Left ventricle myocardium inferior (tissue), 1 donor: Measurements from ENCODE around the gene CUEDC1. TPM values are rescaled to one million over a fixed set of nuclear protein-coding genes. Genes with fewer than 3 reads are reported as not detected.
A peak's percentile ranks its signal among the peaks of the same experiment; 100 is the strongest.

Source experiments
- DNase-seq: peaks from one replicate; pipeline ENCODE4 v3.0.0-alpha.2; 2020
- H3K27ac ChIP-seq: fragments of 200-600 bp; replicated peaks from 2 replicates; pipeline ENCODE4 v1.8.0; 2021
- H3K27me3 ChIP-seq: fragments of 200-600 bp; 2 replicates; pipeline ENCODE4 v1.8.0; 2021; ENCODE audit warnings: low read depth
- H3K36me3 ChIP-seq: fragments of 200-600 bp; 2 replicates; pipeline ENCODE4 v1.8.0; 2021
- H3K4me1 ChIP-seq: fragments of 200-600 bp; 2 replicates; pipeline ENCODE4 v1.8.0; 2021
- H3K4me3 ChIP-seq: fragments of 200-600 bp; 2 replicates; pipeline ENCODE4 v1.8.0; 2021; ENCODE audit warnings: mild to moderate bottlenecking, moderate library complexity
- H3K9me3 ChIP-seq: fragments of 200-600 bp; replicated peaks from 2 replicates; pipeline ENCODE4 v1.8.0; 2021
- CTCF ChIP-seq: fragments of 200-600 bp; IDR thresholded peaks from 2 replicates; pipeline ENCODE4 v1.8.0; 2021; ENCODE audit warnings: antibody characterized with exemption, mild to moderate bottlenecking, borderline replicate concordance
- intact Hi-C: fragments of 100-400 bp; cut with micrococcal nuclease; formaldehyde crosslinking; loops from one replicate; pipeline ENCODE4 v1.11.0; 2022
- total RNA-seq: library from RNA; stranded (reverse); fragmentation: NEBNext Ultra II Directional; extraction: Animal tissue kit (Norgen Biotek cat#: 25700); gene quantifications from one replicate; pipeline ENCODE4 v1.2.1, GENCODE V29; 2021
- donor health status: DM: no; HTN: yes; CAD: no; lungs with severe emphysema.

Gene CUEDC1
- total RNA-seq, 1 donor from 2014 or later, result 43.2 TPM

GRCh38 chr17:57986841-57987580 is 31.8 kb upstream of the CUEDC1 start:
- Histone ChIP-seq H3K36me3 (peaks cover 9% of the 10 kb centered on the region), H3K4me1 (peaks cover 91% of the 10 kb centered on the region)
- intact Hi-C loops, result no loop called here

GRCh38 chr17:57985675-57985974 is 30.4 kb upstream of the CUEDC1 start:
- Histone ChIP-seq H3K27ac (peak overlapping the region; percentile 99), H3K36me3 (peaks cover 23% of the 10 kb centered on the region), H3K9me3 (no peaks in the 10 kb centered on the region), H3K4me1 (peaks cover 95% of the 10 kb centered on the region), H3K4me3 (peak overlapping the region; percentile 89), H3K27me3 (no peaks in the 10 kb centered on the region)
- intact Hi-C loops, result no loop called here
- no peak for TF ChIP-seq CTCF
- DNase-seq, result no peak

More at GRCh38 chr17:57986841-57987580, 31.8 kb upstream of the CUEDC1 start:
- peak overlapping the region; percentile 89 for H3K4me3 ChIP-seq
- TF ChIP-seq CTCF, result no peak
- no peaks in the 10 kb centered on the region for H3K9me3 ChIP-seq
- peak overlapping the region; percentile 99 for H3K27ac ChIP-seq
- no peaks in the 10 kb centered on the region for H3K27me3 ChIP-seq
- DNase-seq, result peak; percentile 40

GRCh38 chr17:57984936-57985674 is 29.9 kb upstream of the CUEDC1 start:
- intact Hi-C loops, result no loop called here
- peaks cover 95% of the 10 kb centered on the region for H3K4me1 ChIP-seq
- TF ChIP-seq CTCF, result no peak

GRCh38 chr17:57984261-57984890 is 29.2 kb upstream of the CUEDC1 start:
- no peak for DNase-seq
- H3K36me3 ChIP-seq, result peaks cover 35% of the 10 kb centered on the region
- no peak for TF ChIP-seq CTCF
- peak overlapping the region; percentile 89 for H3K4me3 ChIP-seq
- intact Hi-C loops, result no loop called here
- peak overlapping the region; percentile 99 for H3K27ac ChIP-seq
- H3K27me3 ChIP-seq, result no peaks in the 10 kb centered on the region
- H3K9me3 ChIP-seq, result no peaks in the 10 kb centered on the region
- H3K4me1 ChIP-seq, result peaks cover 89% of the 10 kb centered on the region

More at GRCh38 chr17:57984936-57985674, 29.9 kb upstream of the CUEDC1 start:
- Histone ChIP-seq H3K27ac (peak overlapping the region; percentile 99), H3K27me3 (no peaks in the 10 kb centered on the region), H3K36me3 (peaks cover 28% of the 10 kb centered on the region), H3K9me3 (no peaks in the 10 kb centered on the region), H3K4me3 (peak overlapping the region; percentile 89)
- no peak for DNase-seq

GRCh38 chr17:57983446-57983845 is 28.2 kb upstream of the CUEDC1 start:
- Histone ChIP-seq H3K9me3 (no peaks in the 10 kb centered on the region), H3K27me3 (no peaks in the 10 kb centered on the region), H3K36me3 (peaks cover 45% of the 10 kb centered on the region), H3K4me3 (peak overlapping the region; percentile 34), H3K4me1 (peaks cover 81% of the 10 kb centered on the region), H3K27ac (peak overlapping the region; percentile 28)
- TF ChIP-seq CTCF, result no peak
- intact Hi-C loops, result no loop called here
- no peak for DNase-seq
